Measurements from ENCODE around the gene ARL8B. TPM values are rescaled to one million over a fixed set of nuclear protein-coding genes. Genes with fewer than 3 reads are reported as not detected.
"Not testable (repeated sequence)": the region's sequence is repeated elsewhere in the genome, so short reads cannot be mapped to it uniquely, and the experiment has no call there.

ARL8B gene
- total RNA-seq, 3 donors from 2014 or later = 47.2 to 68.5 (median 52.3) TPM

GRCh38 chr3:5080779-5081550, 41.1 kb upstream of the ARL8B start:
- no peak for DNase-seq (ENCODE audit: low spot score in 2 of 2)
- intact Hi-C loops (cut with DNase I; ENCODE audit: low total_unique reads) = no loop called here
- TF ChIP-seq POLR2AphosphoS5 (IDR thresholded peaks at IDR 0.05) = no peak
- no peak for TF ChIP-seq POLR2A (IDR thresholded peaks at IDR 0.05)
- TF ChIP-seq, protein P1, sequence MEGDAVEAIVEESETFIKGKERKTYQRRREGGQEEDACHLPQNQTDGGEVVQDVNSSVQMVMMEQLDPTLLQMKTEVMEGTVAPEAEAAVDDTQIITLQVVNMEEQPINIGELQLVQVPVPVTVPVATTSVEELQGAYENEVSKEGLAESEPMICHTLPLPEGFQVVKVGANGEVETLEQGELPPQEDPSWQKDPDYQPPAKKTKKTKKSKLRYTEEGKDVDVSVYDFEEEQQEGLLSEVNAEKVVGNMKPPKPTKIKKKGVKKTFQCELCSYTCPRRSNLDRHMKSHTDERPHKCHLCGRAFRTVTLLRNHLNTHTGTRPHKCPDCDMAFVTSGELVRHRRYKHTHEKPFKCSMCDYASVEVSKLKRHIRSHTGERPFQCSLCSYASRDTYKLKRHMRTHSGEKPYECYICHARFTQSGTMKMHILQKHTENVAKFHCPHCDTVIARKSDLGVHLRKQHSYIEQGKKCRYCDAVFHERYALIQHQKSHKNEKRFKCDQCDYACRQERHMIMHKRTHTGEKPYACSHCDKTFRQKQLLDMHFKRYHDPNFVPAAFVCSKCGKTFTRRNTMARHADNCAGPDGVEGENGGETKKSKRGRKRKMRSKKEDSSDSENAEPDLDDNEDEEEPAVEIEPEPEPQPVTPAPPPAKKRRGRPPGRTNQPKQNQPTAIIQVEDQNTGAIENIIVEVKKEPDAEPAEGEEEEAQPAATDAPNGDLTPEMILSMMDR (IDR thresholded peaks at IDR 0.05) = no peak

DNA sequence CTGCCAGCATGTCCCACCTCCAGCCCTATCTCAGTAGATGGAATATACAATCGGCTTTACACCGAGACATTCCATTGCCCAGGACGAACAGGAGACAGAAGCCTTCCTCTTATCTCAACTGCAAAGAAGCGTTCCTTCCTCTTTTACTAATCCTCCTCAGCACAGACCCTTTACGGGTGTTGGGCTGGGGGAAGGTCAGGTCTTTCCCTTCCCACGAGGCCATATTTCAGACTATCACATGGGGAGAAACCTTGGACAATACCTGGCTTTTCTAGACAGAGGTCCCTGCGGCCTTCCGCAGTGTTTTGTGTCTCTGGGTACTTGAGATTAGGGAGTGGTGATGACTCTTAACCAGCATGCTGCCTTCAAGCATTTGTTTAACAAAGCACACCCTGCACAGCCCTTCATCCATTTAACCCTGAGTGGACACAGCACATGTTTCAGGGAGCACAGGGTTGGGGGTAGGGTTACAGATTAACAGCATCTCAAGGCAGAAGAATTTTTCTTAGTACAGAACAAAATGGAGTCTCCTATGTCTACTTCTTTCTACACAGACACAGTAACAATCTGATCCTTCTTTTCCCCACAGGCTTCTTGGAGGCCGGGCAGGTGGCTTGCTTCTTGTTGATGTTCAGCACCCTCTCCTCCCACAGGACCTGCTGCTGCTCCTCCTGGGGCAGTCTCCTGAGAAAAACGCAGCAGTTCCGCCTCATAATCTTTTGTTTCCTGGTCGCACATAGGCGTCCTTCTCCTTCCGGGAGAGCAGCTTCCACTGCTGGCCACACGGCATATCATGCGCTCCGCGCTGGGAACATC, 39.9 kb upstream of the ARL8B start:
- H3K4me3 ChIP-seq; intact Hi-C loops (cut with DNase I; ENCODE audit: low total_unique reads); DNase-seq (ENCODE audit: low spot score in 2 of 2); H3K9me3 ChIP-seq; H3K36me3 ChIP-seq; H3K27me3 ChIP-seq; H3K27ac ChIP-seq; H3K4me1 ChIP-seq: not testable (repeated sequence)

More at GRCh38 chr3:5080779-5081550, 41.1 kb upstream of the ARL8B start:
- no peaks in the 10 kb centered on the region for H3K4me1 ChIP-seq
- H3K36me3 ChIP-seq = no peaks in the 10 kb centered on the region
- H3K4me3 ChIP-seq = no peak overlapping the region
- H3K9me3 ChIP-seq = no peaks in the 10 kb centered on the region
- H3K27me3 ChIP-seq = no peaks in the 10 kb centered on the region
- no peak overlapping the region for H3K27ac ChIP-seq

GRCh38 chr3:5082789-5083115, 39.3 kb upstream of the ARL8B start:
- no peaks in the 10 kb centered on the region for H3K9me3 ChIP-seq
- intact Hi-C loops (cut with DNase I; ENCODE audit: low total_unique reads) = no loop called here
- no peaks in the 10 kb centered on the region for H3K27me3 ChIP-seq
- no peaks in the 10 kb centered on the region for H3K4me1 ChIP-seq
- TF ChIP-seq, protein P1 (IDR thresholded peaks at IDR 0.05) = no peak
- TF ChIP-seq POLR2A (IDR thresholded peaks at IDR 0.05) (no peak), POLR2AphosphoS5 (IDR thresholded peaks at IDR 0.05) (no peak)
- H3K4me3 ChIP-seq = no peak overlapping the region
- DNase-seq (ENCODE audit: low spot score in 2 of 2) = no peak
- no peaks in the 10 kb centered on the region for H3K36me3 ChIP-seq
- H3K27ac ChIP-seq = no peak overlapping the region

GRCh38 chr3:5084224-5084623, 37.9 kb upstream of the ARL8B start:
- H3K36me3 ChIP-seq = no peaks in the 10 kb centered on the region

GRCh38 chr3:5086708-5087107, 35.4 kb upstream of the ARL8B start:
- no peak for DNase-seq (ENCODE audit: low spot score in 2 of 2)
- TF ChIP-seq POLR2AphosphoS5 (IDR thresholded peaks at IDR 0.05) = no peak
- Histone ChIP-seq H3K27ac (no peak overlapping the region), H3K9me3 (no peaks in the 10 kb centered on the region), H3K4me1 (no peaks in the 10 kb centered on the region), H3K36me3 (no peaks in the 10 kb centered on the region), H3K4me3 (no peak overlapping the region), H3K27me3 (no peaks in the 10 kb centered on the region)
- intact Hi-C loops (cut with DNase I; ENCODE audit: low total_unique reads) = no loop called here

More at GRCh38 chr3:5084224-5084623, 37.9 kb upstream of the ARL8B start:
- Histone ChIP-seq H3K4me3 (no peak overlapping the region), H3K9me3 (no peaks in the 10 kb centered on the region), H3K27me3 (no peaks in the 10 kb centered on the region), H3K27ac (no peak overlapping the region), H3K4me1 (no peaks in the 10 kb centered on the region)
- intact Hi-C loops (cut with DNase I; ENCODE audit: low total_unique reads) = no loop called here
- no peak for DNase-seq (ENCODE audit: low spot score in 2 of 2)
- TF ChIP-seq, protein P1 (IDR thresholded peaks at IDR 0.05) = no peak
- TF ChIP-seq POLR2AphosphoS5 (IDR thresholded peaks at IDR 0.05) (no peak), POLR2A (IDR thresholded peaks at IDR 0.05) (no peak)

- no peaks in the 10 kb centered on the region for H3K9me3 ChIP-seq
- H3K27ac ChIP-seq = no peak overlapping the region
- no peaks in the 10 kb centered on the region for H3K4me1 ChIP-seq
- H3K36me3 ChIP-seq = no peaks in the 10 kb centered on the region
- intact Hi-C loops (cut with DNase I; ENCODE audit: low total_unique reads) = no loop called here
- H3K4me3 ChIP-seq = no peak overlapping the region
- DNase-seq (ENCODE audit: low spot score in 2 of 2) = no peak
- H3K27me3 ChIP-seq = no peaks in the 10 kb centered on the region
- TF ChIP-seq, protein P1 (IDR thresholded peaks at IDR 0.05) = no peak
- TF ChIP-seq POLR2A (IDR thresholded peaks at IDR 0.05) = no peak
- no peak for TF ChIP-seq POLR2AphosphoS5 (IDR thresholded peaks at IDR 0.05)
Measured at GRCh38 chr3:5087209-5087608, 34.9 kb upstream of the ARL8B start.

All from breast epithelium (tissue), 4 donors.